ENCODE results near the gene MTG2.

DNA sequence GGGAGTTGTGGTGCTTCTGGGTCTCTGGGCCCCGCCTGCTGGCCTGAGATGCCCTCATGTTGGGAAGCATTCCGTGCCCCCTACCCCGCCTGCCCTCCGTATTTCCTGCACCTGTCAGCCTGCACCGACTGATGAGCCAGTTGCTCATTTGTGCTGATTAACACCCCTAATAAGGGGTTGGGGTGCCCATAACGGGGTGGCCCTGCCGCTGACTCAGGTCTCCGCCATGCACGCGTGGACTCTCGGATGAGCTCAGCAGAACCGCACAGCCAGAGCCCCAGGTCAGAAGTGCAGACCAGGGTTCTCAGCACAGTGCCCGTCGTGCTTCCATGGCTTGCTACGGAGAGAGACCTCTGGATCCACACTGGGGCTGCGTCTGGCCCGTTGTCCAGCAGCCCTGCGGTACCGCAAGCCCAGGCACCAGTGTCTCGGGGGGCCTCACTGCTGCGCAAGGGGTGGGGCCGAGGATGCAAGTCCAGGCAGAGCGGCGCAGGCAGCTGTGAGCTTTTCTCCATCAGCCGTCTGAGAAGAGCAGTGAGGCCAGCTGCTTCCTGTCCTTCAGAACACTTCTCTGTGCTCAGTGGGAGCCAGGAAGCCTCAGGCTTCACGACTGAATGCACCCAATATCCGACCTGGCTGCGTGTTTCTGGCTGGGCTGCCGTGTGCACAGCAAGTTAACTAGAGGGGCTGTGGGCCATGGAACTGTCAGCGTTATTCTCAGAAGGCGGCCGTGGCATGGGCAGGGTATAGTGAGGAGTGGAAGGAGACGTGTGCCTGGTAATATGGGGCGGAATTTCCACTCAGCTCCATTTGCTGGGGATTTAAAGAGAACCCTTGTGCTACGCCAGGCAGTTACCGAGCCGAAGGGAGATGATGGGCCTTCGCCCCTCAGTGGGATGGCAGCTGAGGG lies 18.6 kb downstream of the MTG2 start:
- TF ChIP-seq, protein P1, sequence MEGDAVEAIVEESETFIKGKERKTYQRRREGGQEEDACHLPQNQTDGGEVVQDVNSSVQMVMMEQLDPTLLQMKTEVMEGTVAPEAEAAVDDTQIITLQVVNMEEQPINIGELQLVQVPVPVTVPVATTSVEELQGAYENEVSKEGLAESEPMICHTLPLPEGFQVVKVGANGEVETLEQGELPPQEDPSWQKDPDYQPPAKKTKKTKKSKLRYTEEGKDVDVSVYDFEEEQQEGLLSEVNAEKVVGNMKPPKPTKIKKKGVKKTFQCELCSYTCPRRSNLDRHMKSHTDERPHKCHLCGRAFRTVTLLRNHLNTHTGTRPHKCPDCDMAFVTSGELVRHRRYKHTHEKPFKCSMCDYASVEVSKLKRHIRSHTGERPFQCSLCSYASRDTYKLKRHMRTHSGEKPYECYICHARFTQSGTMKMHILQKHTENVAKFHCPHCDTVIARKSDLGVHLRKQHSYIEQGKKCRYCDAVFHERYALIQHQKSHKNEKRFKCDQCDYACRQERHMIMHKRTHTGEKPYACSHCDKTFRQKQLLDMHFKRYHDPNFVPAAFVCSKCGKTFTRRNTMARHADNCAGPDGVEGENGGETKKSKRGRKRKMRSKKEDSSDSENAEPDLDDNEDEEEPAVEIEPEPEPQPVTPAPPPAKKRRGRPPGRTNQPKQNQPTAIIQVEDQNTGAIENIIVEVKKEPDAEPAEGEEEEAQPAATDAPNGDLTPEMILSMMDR (IDR thresholded peaks at IDR 0.05) = no peak
- TF ChIP-seq POLR2AphosphoS5 (IDR thresholded peaks at IDR 0.05; ENCODE audit: low read depth, low read length) (no peak), SMC3 (IDR thresholded peaks at IDR 0.05; ENCODE audit: low read depth, low read length) (no peak), YY1 (IDR thresholded peaks at IDR 0.05; ENCODE audit: low read depth) (no peak), EP300 (IDR thresholded peaks at IDR 0.05; ENCODE audit: borderline replicate concordance in 1 of 2, low read depth in 1 of 2, low read length in 1 of 2) (no peak), NRF1 (IDR thresholded peaks at IDR 0.05; ENCODE audit: low read depth, low read length) (no peak)
- TF ChIP-seq, protein P2, sequence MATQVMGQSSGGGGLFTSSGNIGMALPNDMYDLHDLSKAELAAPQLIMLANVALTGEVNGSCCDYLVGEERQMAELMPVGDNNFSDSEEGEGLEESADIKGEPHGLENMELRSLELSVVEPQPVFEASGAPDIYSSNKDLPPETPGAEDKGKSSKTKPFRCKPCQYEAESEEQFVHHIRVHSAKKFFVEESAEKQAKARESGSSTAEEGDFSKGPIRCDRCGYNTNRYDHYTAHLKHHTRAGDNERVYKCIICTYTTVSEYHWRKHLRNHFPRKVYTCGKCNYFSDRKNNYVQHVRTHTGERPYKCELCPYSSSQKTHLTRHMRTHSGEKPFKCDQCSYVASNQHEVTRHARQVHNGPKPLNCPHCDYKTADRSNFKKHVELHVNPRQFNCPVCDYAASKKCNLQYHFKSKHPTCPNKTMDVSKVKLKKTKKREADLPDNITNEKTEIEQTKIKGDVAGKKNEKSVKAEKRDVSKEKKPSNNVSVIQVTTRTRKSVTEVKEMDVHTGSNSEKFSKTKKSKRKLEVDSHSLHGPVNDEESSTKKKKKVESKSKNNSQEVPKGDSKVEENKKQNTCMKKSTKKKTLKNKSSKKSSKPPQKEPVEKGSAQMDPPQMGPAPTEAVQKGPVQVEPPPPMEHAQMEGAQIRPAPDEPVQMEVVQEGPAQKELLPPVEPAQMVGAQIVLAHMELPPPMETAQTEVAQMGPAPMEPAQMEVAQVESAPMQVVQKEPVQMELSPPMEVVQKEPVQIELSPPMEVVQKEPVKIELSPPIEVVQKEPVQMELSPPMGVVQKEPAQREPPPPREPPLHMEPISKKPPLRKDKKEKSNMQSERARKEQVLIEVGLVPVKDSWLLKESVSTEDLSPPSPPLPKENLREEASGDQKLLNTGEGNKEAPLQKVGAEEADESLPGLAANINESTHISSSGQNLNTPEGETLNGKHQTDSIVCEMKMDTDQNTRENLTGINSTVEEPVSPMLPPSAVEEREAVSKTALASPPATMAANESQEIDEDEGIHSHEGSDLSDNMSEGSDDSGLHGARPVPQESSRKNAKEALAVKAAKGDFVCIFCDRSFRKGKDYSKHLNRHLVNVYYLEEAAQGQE (IDR thresholded peaks at IDR 0.05; ENCODE audit: low read depth, low read length) = no peak
- TF ChIP-seq, protein P3, sequence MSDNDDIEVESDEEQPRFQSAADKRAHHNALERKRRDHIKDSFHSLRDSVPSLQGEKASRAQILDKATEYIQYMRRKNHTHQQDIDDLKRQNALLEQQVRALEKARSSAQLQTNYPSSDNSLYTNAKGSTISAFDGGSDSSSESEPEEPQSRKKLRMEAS (IDR thresholded peaks at IDR 0.05; ENCODE audit: low read depth) = no peak
